K562 (cell line): ENCODE measurements around the gene TTLL11. TPM values are rescaled to one million over a fixed set of nuclear protein-coding genes. Genes with fewer than 3 reads are reported as not detected.

Experiments used
- BRD9 ChIP-seq: fragments of 450-650 bp; IDR thresholded peaks from 2 replicates; pipeline ENCODE4 v1.6.1; 2018; ENCODE audit warnings: low read depth; ENCODE audit not compliant: partially characterized antibody
- MAZ ChIP-seq, 2 experiments: fragments of 450-650 bp in 1 of 2; sonication (generic) in 1 of 2; formaldehyde crosslinking; IDR thresholded peaks in 1 of 2; conservative IDR thresholded peaks in 1 of 2; 2 replicates each; pipeline versions ENCODE4 v1.4.0 to v1.5.0; 2020; ENCODE audit warnings: mild to moderate bottlenecking in 1 of 2, missing genetic modification reagents in 1 of 2
- MTF1 ChIP-seq: fragments of 250-450 bp; sonication (Bioruptor Pico); IDR thresholded peaks from 2 replicates; pipeline ENCODE4 v1.9.0; 2021; ENCODE audit warnings: moderate library complexity, mild to moderate bottlenecking, inconsistent platforms, borderline replicate concordance
- OTX1 ChIP-seq: fragments of 450-650 bp; formaldehyde crosslinking; IDR thresholded peaks from 2 replicates; pipeline ENCODE4 v1.4.0; 2022; ENCODE audit warnings: mild to moderate bottlenecking
- THAP12 ChIP-seq: fragments of 250-450 bp; sonication (Bioruptor Pico); IDR thresholded peaks from 2 replicates; pipeline ENCODE4 v1.9.0; 2021; ENCODE audit warnings: mild to moderate bottlenecking, inconsistent platforms
- THRA ChIP-seq: fragments of 450-650 bp; IDR thresholded peaks from 2 replicates; pipeline ENCODE4 v1.6.1; 2017; ENCODE audit warnings: mild to moderate bottlenecking, moderate library complexity
- XRCC3 ChIP-seq: fragments of 450-650 bp; IDR thresholded peaks from 2 replicates; pipeline ENCODE4 v1.6.1; 2017; ENCODE audit warnings: mild to moderate bottlenecking, moderate library complexity
- ZNF75A ChIP-seq: fragments of 450-650 bp; formaldehyde crosslinking; IDR thresholded peaks from 2 replicates; pipeline ENCODE4 v1.4.0; 2020; ENCODE audit warnings: mild to moderate bottlenecking
- polyA plus RNA-seq, 8 experiments: library from polyadenylated mRNA; depleted of rRNA in 4 of 8; stranded (reverse) in 5 of 8; unstranded in 3 of 8; fragments of >200 nt; fragmentation: Nextera tagmentation in 2 of 8; fragmentation: Illumina TruSeq in 1 of 8; extraction: Ambion mirVana in 2 of 8; extraction: Trizol in 1 of 8; gene quantifications; 2 replicates each; pipeline versions ENCODE4 v1.2.1 to v1.2.3, GENCODE V29; 2011 to 2014; ENCODE audit warnings: inconsistent platforms in 1 of 8, missing spikeins in 1 of 8
- total RNA-seq, 7 experiments: library from RNA; depleted of rRNA in 6 of 7; stranded (reverse); fragments of >200 nt in 6 of 7; fragmentation: Illumina TruSeq in 2 of 7; extraction: Trizol in 2 of 7; gene quantifications; 2 replicates each; pipeline versions ENCODE4 v1.2.1 to v1.2.3, GENCODE V29; 2011 to 2021; ENCODE audit warnings: low replicate concordance in 1 of 7

Gene TTLL11
- total and polyA plus RNA-seq, 9 of the 15 experiments (the other 6 are each of a cell fraction or from before 2014, with no cell fraction given) = 0.83 to 4.4 (median 2.7) TPM

GRCh38 chr9:122129969-122130368 is 36.9 kb upstream of the TTLL11 start (continued):
- no peak for TF ChIP-seq MAZ (CRISPR knock-in tag; conservative IDR thresholded peaks at IDR 0.05 in 1 of 2, IDR thresholded peaks at IDR 0.05 in 1 of 2)
- TF ChIP-seq THRA = no peak
- no peak for TF ChIP-seq BRD9
- no peak for TF ChIP-seq XRCC3
- no peak for TF ChIP-seq ZNF75A (CRISPR knock-in tag)
- TF ChIP-seq MTF1 (CRISPR knock-in tag) = no peak
- TF ChIP-seq THAP12 (CRISPR knock-in tag) = no peak
- TF ChIP-seq OTX1 (CRISPR knock-in tag) = no peak
